Inflammatory macrophage treated with lipopolysaccharide for 4 hours (primary cell): ENCODE measurements around the gene NES.
"Not testable (repeated sequence)": the region's sequence is repeated elsewhere in the genome, so short reads cannot be mapped to it uniquely, and the experiment has no call there.

Experiments used
- DNase-seq: peaks from one replicate; pipeline ENCODE4 v3.0.0-alpha.2; 2020

Gene NES

DNA sequence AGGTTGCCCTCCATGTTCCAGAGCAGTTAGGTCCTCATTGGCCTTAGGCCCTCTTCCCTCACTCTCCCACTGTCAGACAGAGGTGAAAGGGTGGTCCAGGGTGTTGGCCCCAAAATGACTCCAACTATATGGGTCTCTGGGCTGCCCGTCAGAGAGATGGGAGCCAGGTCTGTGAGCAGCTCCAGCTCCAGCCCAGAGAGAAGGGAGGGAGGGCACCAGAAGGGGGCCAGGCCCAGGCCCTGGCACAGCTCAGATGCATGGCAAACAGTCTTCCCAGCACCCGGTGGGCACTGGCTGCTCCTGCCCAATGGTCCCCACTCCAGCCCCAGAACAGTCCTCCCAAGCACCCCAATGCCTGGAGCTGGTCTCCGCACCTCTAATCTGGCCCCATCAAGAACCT is 33.1 kb downstream of the NES start:
- no peak for DNase-seq

DNA sequence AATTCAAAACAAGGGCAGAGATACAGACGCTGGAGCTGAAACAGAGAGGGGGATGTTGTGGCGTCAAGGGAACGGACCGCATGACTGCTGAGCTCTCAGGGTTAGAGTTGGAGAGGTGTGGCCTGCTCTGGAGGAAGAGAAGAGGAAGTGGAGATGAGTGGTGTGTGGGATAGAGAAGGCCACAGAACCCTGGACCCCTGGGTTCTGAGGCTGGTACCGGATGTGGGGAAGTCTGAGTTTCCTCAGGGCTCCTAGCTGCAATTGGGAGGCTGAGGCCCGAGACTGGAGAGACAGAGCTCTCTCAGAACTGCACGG is 33.5 kb downstream of the NES start:
- peak; percentile 46 for DNase-seq

DNA sequence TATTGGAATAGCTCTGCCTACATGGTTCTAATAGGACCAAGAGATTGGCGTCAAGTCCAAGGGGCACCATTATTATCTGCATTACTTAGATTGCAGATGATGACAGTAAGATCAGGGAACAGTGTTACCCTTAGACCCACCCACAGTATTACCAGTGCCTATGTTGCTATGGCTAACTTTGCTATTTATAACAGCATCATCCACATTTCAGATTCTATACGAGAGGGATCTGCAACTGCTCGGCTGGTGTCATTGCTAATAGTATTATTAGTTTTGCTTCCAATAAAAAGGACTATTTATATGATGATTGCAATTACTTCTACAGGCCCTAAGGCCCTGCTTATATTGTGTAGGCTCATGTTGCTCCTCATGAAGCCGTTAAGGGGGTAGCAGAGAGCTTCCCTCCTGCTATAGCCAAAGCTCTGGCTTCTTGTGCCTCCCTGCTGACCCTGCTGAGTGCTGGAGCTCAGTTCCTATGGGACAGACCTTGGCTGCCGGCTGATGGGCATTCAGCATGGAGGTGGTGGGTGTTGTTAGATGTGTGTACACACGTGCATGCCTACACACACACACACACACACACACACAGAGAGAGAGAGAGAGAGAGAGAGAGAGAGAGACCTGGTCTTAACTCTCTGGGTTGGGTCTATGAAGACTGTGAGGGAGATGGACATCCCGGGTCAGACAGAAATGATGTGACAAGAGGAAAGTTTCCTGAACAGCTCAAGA is 34.0 kb downstream of the NES start:
- DNase-seq = no peak

DNA sequence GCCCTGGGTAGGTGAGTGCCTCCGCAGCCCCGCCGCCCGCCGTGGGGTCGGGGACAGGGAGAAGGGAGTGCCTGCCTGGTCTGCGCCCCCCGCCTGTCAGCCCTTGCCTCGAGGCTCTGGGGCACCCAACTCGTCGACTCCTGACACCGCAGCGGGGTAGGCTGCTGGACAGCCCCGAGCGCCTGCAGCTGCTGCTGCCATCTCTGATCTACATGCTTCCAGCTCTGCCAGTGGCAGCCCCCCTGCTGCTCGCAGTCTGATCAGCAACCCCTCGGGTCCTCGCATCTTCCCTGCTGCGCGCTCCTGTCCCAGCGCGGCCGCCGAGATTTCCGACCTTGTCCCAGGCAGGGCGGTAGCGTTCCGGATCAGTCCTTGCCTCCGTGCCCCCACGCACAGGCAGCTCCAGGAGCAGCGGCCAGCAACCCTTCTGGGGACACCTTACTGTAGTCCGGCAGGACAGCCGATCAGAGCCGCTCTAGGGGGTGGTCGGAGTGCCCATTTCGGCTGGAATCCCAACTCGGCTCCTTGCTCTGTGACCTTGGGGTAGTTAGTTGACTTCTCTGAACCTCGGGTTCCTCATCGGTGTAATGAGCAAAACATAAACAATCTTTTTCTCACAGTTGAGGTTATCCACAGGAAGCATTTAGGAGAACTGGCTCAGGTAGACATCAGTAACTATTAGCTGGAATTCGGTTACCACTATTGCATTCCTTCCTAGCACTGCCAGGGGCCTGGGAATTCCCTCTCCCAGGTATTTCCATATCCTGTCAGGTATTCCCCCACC is 34.8 kb downstream of the NES start:
- no peak for DNase-seq

DNA sequence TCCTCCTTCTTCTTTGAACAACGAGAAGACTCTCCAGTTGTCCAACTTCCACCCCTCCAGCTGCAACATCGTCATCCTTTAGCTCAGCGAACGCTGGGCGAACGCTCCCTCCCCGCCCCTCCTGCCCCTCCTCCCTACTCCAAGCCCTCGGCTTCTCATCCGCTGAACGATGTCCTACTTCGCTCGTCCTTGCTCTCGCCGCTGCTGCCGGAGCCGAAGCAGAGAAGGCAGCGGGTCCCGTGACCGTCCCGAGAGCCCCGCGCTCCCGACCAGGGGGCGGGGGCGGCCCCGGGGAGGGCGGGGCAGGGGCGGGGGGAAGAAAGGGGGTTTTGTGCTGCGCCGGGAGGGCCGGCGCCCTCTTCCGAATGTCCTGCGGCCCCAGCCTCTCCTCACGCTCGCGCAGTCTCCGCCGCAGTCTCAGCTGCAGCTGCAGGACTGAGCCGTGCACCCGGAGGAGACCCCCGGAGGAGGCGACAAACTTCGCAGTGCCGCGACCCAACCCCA is 35.4 kb downstream of the NES start, which contains the start of gene BCAN:
Gene BCAN (plus strand): TSS at position 357 of the 504 bp plus-strand sequence. CDS start 3,938 bp downstream, outside the sequence.
- no peak for DNase-seq

DNA sequence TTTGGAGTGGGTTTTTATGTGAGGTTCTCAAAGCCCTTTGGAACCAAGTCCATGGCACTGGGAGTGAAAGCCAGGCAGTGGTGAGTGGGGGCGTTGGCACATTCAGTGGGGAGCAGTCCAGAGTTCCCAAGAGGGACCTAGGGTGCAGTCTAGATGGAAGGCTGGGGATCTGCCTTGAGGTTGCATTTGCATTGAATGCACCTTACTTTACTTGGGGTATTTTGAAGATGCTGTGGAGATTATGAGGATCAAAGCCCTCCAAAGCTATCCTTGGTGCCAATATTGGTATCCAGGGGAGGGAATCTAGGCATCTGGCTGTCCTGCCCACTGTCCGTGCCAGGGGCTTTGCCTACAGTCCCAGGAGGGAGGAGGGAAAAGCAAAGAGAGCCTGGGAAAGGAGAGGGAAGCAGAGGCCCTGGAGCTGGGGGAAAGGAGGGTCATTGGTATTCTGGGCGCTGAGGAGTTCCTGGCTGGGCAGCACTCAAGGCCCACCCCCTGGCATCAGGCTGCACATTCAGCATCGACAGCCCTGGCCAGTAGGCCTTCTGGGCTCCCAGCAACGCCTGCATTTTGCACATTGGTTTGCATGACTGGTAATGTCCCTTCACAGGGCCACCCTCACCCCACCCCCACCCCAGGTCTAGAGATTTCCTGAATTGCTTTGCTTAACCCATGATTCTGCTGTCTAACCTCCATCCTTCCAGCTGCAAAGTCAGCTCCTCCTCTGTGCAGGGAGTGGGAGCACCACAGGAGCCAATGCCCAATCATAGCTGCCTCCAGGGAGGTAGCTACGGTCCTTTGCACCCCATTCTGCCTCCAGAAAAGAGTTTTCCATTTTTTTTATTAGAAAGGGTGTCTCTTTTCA is 36.1 kb downstream of the NES start:
- DNase-seq = no peak

DNA sequence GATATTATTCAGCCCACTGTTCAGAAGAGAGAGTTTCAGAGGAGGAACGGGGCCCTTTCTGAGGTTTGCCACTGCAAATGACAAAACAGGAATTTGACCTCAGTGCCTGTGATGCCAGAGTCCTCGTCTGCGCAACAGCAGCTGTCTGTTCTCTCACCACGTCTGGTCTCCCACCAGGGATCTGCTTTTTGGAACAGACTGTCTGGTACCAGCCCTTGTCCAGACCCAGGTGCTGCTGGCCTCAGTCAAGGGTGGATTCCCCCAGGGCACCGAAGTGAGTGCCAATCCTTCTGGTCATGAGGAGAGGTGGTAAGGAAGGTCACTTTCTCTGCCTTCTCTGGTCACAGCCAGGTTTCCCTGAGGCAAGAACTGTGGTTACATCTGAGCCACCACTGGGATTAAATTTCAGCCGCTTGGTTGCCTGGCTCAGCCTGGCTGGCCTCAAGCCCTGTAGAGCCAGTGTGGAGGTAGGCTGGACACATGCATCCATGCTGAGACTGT is 37.6 kb downstream of the NES start:
- DNase-seq = no peak

DNA sequence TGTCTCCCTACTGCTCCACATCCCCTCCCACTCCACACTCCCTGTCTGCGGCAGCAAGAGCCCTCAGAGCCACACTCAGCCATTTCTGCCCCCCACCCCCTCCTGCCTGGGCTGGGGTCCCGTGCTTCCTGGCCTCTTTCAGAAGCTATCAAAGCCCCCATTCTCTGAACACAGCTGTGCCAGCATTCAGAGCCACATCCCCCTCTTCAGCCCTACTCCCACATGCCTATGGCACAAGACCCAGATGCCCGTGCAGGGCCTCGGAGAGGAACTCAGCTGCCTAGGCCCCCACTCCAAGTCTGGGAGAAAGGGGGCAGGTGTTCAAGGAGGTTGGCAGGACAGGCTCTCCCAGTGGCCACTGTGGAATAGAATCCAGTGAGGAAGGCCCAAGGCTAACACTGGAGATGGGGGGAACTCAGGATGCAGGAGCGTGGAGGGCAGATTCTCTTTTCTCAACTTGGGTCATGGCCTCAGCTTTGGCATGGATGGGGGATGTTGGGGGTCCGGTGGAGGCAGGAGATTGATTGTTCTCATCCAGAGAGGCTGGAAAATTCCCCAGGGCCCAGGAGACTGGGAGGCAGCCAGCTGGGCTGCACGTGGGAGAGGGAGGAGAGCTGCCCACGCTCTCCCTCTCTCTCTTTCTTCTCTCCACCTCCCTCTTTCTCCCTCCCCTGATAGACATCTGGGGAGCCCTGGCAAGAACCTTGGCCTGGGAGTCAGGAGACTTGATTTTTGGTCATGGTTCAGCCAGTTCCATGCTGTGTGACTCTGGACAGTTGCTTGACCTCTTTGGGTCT is 38.8 kb downstream of the NES start:
- DNase-seq = no peak

DNA sequence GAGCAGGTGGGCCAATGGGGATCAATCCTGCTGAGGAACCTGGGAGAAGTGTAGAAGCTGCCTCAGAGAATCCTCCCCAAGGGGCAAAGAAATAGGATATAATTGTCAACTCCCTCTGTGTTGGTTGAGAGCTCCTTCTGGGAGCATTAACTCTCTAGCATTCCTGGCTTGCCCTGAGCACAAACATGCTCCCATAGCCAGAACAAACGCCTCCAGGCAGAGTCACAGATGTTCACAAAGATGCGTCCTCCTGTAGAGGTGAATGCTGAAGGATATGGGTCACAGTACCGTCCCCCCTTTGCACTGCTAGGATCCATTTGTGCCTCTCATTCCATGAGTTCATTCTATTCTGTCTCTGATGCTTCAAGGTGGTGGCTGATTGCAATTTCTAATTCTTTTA is 44.9 kb downstream of the NES start:
- no peak for DNase-seq

DNA sequence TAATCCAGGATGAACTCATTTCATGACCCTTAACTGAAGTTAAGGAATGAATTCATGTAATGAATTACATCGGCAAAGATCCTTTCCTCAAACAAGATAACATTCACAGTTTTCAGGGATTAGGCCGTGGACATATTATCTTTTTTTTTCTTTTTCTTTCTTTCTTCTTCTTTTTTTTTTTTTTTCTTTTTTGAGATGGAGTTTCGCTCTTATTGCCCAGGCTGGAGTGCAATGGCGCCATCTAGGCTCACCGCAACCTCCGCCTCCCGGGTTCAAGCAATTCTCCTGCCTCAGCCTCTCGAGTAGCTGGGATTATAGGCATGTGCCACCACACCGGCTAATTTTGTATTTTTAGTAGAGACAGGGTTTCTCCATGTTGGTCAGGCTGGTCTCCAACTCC is 46.1 kb downstream of the NES start:
- DNase-seq = not testable (repeated sequence)

DNA sequence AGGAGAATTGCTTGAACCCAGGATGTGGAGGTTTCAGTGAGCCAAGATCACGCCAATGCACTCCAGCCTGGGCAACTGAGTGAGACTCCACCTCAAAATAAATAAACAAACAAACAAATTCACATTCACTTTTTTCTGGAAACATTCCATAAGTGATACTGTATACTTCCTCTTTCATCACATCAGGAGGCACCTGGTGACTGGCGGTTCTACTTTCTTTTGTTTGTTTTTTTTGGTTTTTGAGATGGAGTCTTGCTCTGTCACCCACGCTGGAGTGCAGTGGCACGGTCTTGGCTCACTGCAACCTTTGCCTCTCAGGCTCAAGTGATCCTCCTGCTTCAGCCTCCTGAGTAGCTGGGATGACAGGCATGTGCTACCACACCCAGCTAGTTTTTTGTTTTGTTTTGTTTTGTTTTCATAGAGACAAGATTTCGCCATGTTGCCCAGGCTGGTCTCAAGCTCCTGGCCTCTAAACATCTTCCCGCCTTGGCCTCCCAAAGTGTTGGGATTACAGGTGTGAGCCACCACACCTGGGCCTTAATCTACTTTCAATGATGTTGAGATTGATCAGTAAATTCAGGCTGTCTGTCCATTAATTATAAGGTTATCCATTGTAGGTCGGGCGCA is 47.3 kb downstream of the NES start:
- no peak for DNase-seq

DNA sequence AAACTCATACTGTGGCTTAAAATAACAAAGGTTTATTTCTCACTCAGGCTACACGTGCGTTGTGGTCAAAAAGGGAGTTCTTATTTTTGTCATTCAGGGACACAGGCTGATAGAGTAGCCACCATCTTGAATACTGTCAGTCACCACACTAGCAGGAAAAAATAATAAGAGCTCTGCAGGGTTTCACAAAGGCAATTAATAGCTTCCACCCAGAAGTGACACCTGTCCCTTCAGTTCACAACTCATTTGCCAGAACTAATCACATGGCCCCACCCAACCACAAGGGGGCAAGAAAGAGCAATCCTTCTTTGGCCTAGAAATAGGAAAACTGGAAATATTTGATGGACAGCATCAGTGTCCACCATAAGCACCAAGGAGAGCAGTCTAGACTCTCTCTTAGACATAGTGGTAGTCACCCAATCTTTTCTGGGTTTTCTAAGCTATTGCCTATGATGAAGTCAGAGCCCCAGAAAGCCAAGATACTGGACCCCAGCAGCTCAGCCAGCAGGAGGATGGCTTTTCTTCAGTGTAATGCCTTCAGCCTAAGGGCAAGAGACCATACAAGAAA is 49.8 kb downstream of the NES start:
- peak; percentile 54 for DNase-seq

DNA sequence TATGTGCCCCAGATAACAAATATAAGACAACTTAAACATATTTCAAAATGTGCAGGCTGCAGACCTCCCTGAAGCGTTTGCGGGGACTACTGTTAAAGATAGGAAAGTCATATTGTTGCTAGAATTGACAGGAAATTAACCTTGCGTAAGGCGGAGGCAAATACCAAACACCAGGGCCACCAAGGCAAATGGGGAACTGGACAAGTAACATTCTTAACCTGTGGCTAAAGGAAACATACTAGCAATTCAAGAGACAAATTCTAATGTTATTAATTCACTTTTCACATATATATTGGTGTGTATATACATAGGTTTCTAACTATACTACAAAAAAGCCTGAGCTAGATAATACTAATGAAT is 51.1 kb downstream of the NES start:
- no peak for DNase-seq

DNA sequence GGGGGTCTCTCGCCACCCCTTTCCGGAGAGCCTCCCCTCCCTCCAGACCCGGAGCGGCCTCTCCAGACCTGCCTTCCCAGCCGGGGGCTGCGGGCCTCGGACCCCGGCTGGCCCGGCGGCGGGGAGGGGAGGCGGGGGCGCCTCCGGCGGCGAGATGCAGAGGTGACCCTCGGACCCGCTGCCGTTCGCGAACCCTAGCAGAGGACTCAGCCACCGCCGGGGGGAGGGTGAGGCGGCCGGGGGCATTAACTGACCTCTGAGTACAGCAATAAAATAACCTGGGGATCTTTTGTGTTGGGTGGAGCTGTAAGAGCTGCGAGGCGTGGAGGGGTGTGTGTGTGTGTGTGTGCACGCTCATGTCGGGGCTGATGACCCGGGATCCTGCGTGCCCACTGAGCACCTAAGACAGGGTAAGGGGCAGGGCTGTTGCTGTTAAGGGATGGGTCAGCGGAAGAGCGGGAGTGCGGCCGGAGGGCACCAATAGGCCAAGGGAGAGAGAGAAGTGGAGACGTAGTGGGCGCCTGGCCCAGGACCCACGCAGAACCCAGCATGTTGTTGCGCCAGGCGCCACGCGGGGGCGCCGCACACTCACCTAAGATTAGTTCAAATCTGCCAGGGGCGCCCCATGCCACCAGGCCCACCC is 51.6 kb downstream of the NES start:
- peak; percentile 51 for DNase-seq

DNA sequence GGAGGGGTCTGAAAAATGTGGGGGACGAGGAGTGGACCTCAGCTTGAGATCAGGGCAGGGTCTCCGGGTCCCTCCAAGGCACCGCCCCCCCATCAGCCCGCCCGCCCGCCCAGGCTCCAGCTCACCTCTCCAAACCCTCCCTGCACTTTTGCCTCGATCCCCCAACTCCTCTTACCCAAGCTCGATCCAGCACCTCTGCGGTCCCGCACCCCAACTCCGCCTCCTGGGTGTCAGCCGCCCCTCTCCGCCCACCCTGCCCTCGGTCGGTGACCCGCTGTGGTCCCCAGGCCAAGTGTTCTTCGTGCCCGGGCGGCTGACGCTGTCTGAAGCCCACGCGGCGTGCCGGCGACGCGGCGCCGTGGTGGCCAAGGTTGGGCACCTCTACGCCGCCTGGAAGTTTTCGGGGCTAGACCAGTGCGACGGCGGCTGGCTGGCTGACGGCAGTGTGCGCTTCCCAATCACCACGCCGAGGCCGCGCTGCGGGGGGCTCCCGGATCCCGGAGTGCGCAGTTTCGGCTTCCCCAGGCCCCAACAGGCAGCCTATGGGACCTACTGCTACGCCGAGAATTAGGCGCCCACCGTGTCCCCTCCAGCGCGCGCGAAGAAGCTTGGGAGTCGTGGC is 52.3 kb downstream of the NES start:
- DNase-seq = no peak

DNA sequence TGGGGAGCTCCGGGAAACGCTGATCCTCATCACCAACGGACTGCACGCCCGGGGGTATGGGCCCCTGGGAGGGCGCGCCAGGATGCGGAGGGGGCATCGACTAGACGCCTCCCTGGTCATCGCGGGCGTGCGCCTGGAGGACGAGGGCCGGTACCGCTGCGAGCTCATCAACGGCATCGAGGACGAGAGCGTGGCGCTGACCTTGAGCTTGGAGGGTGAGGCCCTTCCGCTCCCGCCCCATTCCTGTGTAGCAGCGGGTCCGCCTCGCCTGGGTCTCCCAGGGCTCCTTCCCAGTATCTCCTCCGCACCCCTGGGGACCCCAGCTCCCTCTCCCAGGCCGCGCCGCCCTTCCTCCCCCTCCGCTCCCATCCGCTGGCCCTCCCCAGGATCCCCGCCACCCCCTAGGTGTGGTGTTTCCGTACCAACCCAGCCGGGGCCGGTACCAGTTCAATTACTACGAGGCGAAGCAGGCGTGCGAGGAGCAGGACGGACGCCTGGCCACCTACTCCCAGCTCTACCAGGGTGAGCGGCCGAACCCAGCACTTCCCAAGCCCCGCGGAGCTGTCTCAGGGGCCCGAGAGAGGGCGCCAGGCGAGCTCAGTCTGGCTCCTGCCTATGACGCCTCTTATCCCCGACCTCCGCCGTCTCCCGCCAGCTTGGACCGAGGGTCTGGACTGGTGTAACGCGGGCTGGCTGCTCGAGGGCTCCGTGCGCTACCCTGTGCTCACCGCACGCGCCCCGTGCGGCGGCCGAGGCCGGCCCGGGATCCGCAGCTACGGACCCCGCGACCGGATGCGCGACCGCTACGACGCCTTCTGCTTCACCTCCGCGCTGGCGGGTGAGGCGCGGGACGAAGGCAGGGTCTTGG is 53.0 kb downstream of the NES start:
- peak; percentile 54 for DNase-seq

DNA sequence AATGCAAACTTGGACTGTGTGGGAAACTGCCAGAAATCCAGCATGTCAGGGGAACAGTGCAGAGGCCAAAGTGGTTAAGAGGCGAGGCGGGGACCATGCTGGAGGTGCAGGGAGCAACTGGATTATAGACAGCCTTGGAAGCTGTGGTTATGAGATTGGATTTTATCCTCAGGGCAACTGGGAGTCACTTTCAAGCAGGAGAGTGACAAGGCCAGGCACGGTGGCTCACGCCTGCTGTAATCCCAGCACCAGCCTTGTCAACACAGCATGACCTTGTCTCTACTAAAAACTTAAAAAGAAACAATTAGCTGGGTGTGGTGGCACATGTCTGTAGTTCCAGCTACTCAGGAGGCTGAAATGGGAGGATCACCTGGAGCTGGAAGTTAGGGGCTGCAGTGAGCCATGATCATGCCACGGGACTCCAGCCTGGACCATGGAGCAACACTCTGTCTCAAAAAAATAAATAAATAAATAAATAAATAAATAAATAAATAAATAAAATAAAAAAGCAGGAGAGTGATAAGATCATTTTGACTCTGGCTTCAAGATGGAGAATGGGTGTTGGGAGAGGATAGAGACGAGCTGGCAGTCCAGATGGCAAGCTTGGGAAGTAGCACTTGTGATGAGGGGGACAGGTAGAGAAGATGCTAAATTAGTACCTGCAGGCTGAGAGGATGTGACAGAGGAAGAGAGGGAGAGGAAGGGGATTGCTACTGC is 54.5 kb downstream of the NES start:
- no peak for DNase-seq

DNA sequence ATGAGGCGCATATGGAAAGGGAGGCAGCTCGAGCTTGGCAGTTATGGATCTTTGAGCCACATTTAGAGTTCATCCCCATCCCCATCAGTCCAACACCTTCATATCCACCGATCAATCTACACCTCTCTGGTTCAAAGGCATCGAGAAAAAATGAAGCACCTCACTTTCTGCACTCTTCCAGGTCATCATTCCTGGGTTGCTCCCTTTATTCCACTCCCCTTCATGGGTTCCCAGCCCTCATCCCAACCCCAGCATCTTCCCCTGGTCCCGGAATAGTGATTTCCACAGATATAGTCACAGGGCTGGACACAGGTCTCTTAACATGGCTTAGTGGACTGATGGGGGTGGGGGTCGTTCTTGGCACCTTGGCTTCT is 57.6 kb downstream of the NES start:
- no peak for DNase-seq
